Testis (tissue), 2 donors: Measurements from ENCODE around the gene EPB41L2.

Experiments
- CTCF ChIP-seq, 3 experiments: fragments of 450-650 bp in 2 of 3; fragments of 200-600 bp in 1 of 3; sonication (generic) in 1 of 3; IDR thresholded peaks; one replicate each; pipeline ENCODE4 v1.5.1; 2016 to 2019; ENCODE audit warnings: antibody characterized with exemption in 3 of 3, mild to moderate bottlenecking in 2 of 3, moderate library complexity in 1 of 3
- POLR2A ChIP-seq: fragments of 450-650 bp; IDR thresholded peaks from one replicate; pipeline ENCODE4 v1.6.1; 2017; ENCODE audit warnings: antibody characterized with exemption, mild to moderate bottlenecking, moderate library complexity

- TF ChIP-seq POLR2A = no peak
- no peak for TF ChIP-seq CTCF (IDR thresholded peaks at IDR 0.05)
Observed at GRCh38 chr6:130994319-130995097, 68.5 kb downstream of the EPB41L2 start.
